NCI-H2196 (cell line): Measurements from ENCODE around the gene COMMD2.

Experiments
- DNase-seq: peaks from one replicate; lab custom pipeline; 2025; ENCODE audit not compliant: unreplicated experiment; lab: John Stamatoyannopoulos, UW

Gene COMMD2

GRCh38 chr3:149705416-149705815 is 46.9 kb downstream of the COMMD2 start:
- DNase-seq, result no peak

GRCh38 chr3:149703466-149703865 is 48.8 kb downstream of the COMMD2 start:
- DNase-seq, result no peak

GRCh38 chr3:149702691-149703441 is 49.4 kb downstream of the COMMD2 start:
- no peak for DNase-seq

GRCh38 chr3:149701977-149702350 is 50.3 kb downstream of the COMMD2 start:
- no peak for DNase-seq

- DNase-seq, result no peak
Observed at GRCh38 chr3:149701206-149701976, 50.9 kb downstream of the COMMD2 start.
